Testis (tissue), 2 donors: ENCODE results near the gene ZNF784.

Experiments used
- CTCF ChIP-seq, 3 experiments: fragments of 450-650 bp in 2 of 3; fragments of 200-600 bp in 1 of 3; sonication (generic) in 1 of 3; IDR thresholded peaks; one replicate each; pipeline ENCODE4 v1.5.1; 2016 to 2019; ENCODE audit warnings: antibody characterized with exemption in 3 of 3, mild to moderate bottlenecking in 2 of 3, moderate library complexity in 1 of 3
- POLR2A ChIP-seq: fragments of 450-650 bp; IDR thresholded peaks from one replicate; pipeline ENCODE4 v1.6.1; 2017; ENCODE audit warnings: antibody characterized with exemption, mild to moderate bottlenecking, moderate library complexity

DNA sequence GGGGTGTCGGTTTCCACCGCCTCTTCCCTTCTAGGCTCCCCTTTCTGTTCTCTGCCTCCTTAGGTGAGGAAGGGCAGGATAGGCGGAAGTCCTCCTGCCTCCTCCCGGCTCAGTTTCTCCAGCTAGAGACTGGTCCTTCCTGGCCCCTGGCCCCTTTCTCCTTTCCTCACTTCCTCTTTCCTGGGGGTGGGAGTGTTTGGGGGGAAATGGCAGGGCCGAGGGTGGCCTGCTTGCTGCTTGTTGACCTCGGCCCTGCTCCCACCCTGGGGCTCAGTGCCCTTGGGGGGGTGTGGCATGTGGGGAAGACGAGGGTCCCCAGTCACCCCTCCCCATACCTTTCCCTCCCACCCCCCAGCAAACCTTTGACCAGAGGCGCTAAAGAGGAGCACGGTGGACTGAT, 35.5 kb upstream of the ZNF784 start:
- TF ChIP-seq CTCF (IDR thresholded peaks at IDR 0.05) (no peak), POLR2A (no peak)
